ENCODE results near the gene ROBO4. TPM values are rescaled to one million over a fixed set of nuclear protein-coding genes. Genes with fewer than 3 reads are reported as not detected.

The ROBO4 gene
- total RNA-seq, 2 experiments from 2014 or later: not detected

GRCh38 chr11:124884340-124884739, 13.3 kb downstream of the ROBO4 start:
- no peak overlapping the region for H3K27ac ChIP-seq (ENCODE audit: low read depth, low read length, poor library complexity, severe bottlenecking)
- H3K79me2 ChIP-seq (ENCODE audit: insufficient read depth, low read depth, low read length): no peaks in the 10 kb centered on the region
- BruUV-seq (replicated peaks): no TSS peak
- intact Hi-C loops (cut with micrococcal nuclease; ENCODE audit: unreplicated experiment): no loop called here
- H3K36me3 ChIP-seq (ENCODE audit: insufficient read depth, low read length): no peaks in the 10 kb centered on the region
- no peak overlapping the region for H3K4me3 ChIP-seq (ENCODE audit: low read depth, low read length, poor library complexity, severe bottlenecking)
- H3K4me1 ChIP-seq (ENCODE audit: insufficient read depth, low read length, poor library complexity, severe bottlenecking): no peaks in the 10 kb centered on the region
- no peak overlapping the region for H2AFZ ChIP-seq (ENCODE audit: low read length)
- H3K9me2 ChIP-seq (ENCODE audit: insufficient read depth, low read length): no peaks in the 10 kb centered on the region
- no peak for TF ChIP-seq CTCF (conservative IDR thresholded peaks at IDR 0.05; ENCODE audit: low read length)
- TF ChIP-seq EZH2phosphoT487 (IDR thresholded peaks at IDR 0.05; ENCODE audit: borderline replicate concordance, low read depth, low read length): no peak
- no peak for DNase-seq (ENCODE audit: low spot score)
- ChIA-PET POLR2A (interaction anchor here (1.0 kb wide), 1 partner anchor 313 kb away, joined by 3 read pairs; no protein-coding TSS in a partner anchor), CTCF (ENCODE audit: unreplicated experiment) (no interaction called here)
- H3K4me2 ChIP-seq (ENCODE audit: low read length): no peak overlapping the region
- H4K20me1 ChIP-seq (ENCODE audit: insufficient read depth, low read length): no peaks in the 10 kb centered on the region
- no peaks in the 10 kb centered on the region for H3K9me3 ChIP-seq (ENCODE audit: low read length)

DNA sequence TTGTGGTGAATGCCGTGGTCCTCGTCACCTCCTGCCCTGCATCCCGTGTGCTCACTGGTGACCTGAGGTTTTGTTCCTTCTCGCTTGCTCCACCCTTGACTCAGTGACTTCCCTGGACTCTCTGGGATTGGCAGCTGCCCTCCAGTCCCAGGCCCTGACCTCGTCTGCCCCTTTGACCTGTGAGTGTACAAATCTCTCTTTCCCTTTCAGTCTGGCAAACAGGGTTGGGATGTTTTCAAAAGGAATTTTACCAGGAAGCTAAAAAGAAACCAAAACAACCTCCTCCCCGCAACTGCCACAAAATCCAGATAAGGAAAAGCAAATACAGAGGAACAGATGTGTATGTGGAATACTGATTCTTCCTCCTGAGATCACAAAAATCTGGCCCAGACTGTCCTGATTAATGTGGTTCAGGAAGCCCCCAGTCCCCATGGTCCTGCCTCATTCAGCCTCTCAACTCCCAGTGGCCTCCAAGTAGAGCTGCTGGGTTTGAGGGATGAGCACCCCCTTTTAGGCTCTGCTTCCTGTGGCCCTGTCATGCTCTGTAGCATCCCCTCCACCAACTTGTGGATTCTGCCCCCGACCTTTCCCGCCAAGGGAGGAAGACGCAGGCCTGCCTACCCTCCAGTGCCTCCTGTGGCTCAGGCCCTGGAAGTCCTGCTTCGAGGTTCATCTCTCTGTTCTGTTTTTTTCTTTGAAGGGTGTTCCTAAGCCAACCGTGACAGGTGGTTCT, 15.2 kb downstream of the ROBO4 start:
- intact Hi-C loops (cut with micrococcal nuclease; ENCODE audit: unreplicated experiment): no loop called here
- H3K9me2 ChIP-seq (ENCODE audit: insufficient read depth, low read length): no peaks in the 10 kb centered on the region
- H3K36me3 ChIP-seq (ENCODE audit: insufficient read depth, low read length): no peaks in the 10 kb centered on the region
- H3K4me2 ChIP-seq (ENCODE audit: low read length): no peak overlapping the region
- no TSS peak for BruUV-seq (replicated peaks)
- H3K4me3 ChIP-seq (ENCODE audit: low read depth, low read length, poor library complexity, severe bottlenecking): no peak overlapping the region
- no peak overlapping the region for H2AFZ ChIP-seq (ENCODE audit: low read length)
- TF ChIP-seq EZH2phosphoT487 (IDR thresholded peaks at IDR 0.05; ENCODE audit: borderline replicate concordance, low read depth, low read length): no peak
- ChIA-PET CTCF (ENCODE audit: unreplicated experiment) (no interaction called here), POLR2A (interaction anchor here (0.7 to 1.5 kb wide), 2 partner anchors 8 to 122 kb away, joined by 3 to 5 read pairs; no protein-coding TSS in a partner anchor)
- H3K79me2 ChIP-seq (ENCODE audit: insufficient read depth, low read depth, low read length): no peaks in the 10 kb centered on the region
- H3K9me3 ChIP-seq (ENCODE audit: low read length): no peaks in the 10 kb centered on the region
- H3K4me1 ChIP-seq (ENCODE audit: insufficient read depth, low read length, poor library complexity, severe bottlenecking): no peaks in the 10 kb centered on the region
- no peak for DNase-seq (ENCODE audit: low spot score)
- no peak overlapping the region for H3K27ac ChIP-seq (ENCODE audit: low read depth, low read length, poor library complexity, severe bottlenecking)
- H4K20me1 ChIP-seq (ENCODE audit: insufficient read depth, low read length): no peaks in the 10 kb centered on the region

DNA sequence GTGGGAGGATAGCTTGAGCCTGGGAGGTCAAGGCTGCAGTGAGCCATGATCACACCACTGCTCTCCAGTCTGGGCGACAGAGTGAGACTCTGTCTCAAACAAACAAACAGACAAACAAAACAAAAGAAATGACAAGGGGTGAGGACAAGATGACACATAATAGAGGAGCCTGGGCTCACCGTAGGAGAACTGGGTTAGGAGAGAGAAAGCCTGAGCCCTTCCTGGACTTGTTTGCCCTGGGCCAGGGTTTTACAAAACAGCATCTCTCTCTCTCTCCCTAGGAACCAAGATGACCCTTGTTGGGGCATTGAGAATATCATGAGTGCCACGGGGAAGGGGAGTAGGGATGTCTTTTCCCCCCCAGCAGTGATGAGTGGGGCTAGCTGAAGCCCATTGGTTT, 16.7 kb downstream of the ROBO4 start:
- intact Hi-C loops (cut with micrococcal nuclease; ENCODE audit: unreplicated experiment): no loop called here
- H3K9me3 ChIP-seq (ENCODE audit: low read length): no peaks in the 10 kb centered on the region
- H3K4me1 ChIP-seq (ENCODE audit: insufficient read depth, low read length, poor library complexity, severe bottlenecking): no peaks in the 10 kb centered on the region
- H3K36me3 ChIP-seq (ENCODE audit: insufficient read depth, low read length): no peaks in the 10 kb centered on the region
- TF ChIP-seq EZH2phosphoT487 (IDR thresholded peaks at IDR 0.05; ENCODE audit: borderline replicate concordance, low read depth, low read length) (no peak), CTCF (conservative IDR thresholded peaks at IDR 0.05; ENCODE audit: low read length) (no peak)
- no peak for DNase-seq (ENCODE audit: low spot score)
- H3K9me2 ChIP-seq (ENCODE audit: insufficient read depth, low read length): no peaks in the 10 kb centered on the region
- H4K20me1 ChIP-seq (ENCODE audit: insufficient read depth, low read length): no peaks in the 10 kb centered on the region
- H3K79me2 ChIP-seq (ENCODE audit: insufficient read depth, low read depth, low read length): no peaks in the 10 kb centered on the region
- BruUV-seq (replicated peaks): no TSS peak
- no peak overlapping the region for H3K27ac ChIP-seq (ENCODE audit: low read depth, low read length, poor library complexity, severe bottlenecking)
- ChIA-PET POLR2A (interaction anchor here (1.5 kb wide), 1 partner anchor 10 kb away, joined by 5 read pairs; no protein-coding TSS in a partner anchor), CTCF (ENCODE audit: unreplicated experiment) (no interaction called here)
- H2AFZ ChIP-seq (ENCODE audit: low read length): no peak overlapping the region
- H3K4me3 ChIP-seq (ENCODE audit: low read depth, low read length, poor library complexity, severe bottlenecking): no peak overlapping the region
- no peak overlapping the region for H3K4me2 ChIP-seq (ENCODE audit: low read length)

Measured in OCI-LY7 (cell line).